Neural cell (in vitro differentiated cells): Measurements from ENCODE around the gene GH1. TPM values are rescaled to one million over a fixed set of nuclear protein-coding genes. Genes with fewer than 3 reads are reported as not detected.

ENCODE experiments used
- H2AFZ ChIP-seq: fragments of 200-600, 300-800 bp; sonication (generic), shearing (Covaris generic); 2 replicates; pipeline ENCODE4 v1.6.0; 2014; ENCODE audit warnings: low read depth, mild to moderate bottlenecking, antibody characterized with exemption, low read length, moderate library complexity
- H3F3A ChIP-seq: fragments of 200-600 bp; shearing (Covaris generic); 2 replicates; pipeline ENCODE4 v1.6.1; 2016; ENCODE audit warnings: mild to moderate bottlenecking, moderate library complexity, mixed read lengths, antibody characterized with exemption, low read length; ENCODE audit not compliant: insufficient read depth, poor library complexity, severe bottlenecking
- H3K27ac ChIP-seq: fragments of 200-600, 300-800 bp; sonication (generic), shearing (Covaris generic); 2 replicates; pipeline ENCODE4 v1.5.1; 2014; ENCODE audit warnings: mild to moderate bottlenecking, low read length, moderate library complexity
- H3K27me3 ChIP-seq: fragments of 300-800, 200-600 bp; sonication (generic), shearing (Covaris generic); 2 replicates; pipeline ENCODE4 v1.6.0; 2014; ENCODE audit warnings: mild to moderate bottlenecking, low read depth, low read length, moderate library complexity; ENCODE audit not compliant: insufficient read depth
- H3K36me3 ChIP-seq: fragments of 300-800, 200-600 bp; sonication (generic), shearing (Covaris generic); 2 replicates; pipeline ENCODE4 v1.5.1; 2014; ENCODE audit warnings: mild to moderate bottlenecking, antibody characterized with exemption, low read length, moderate library complexity; ENCODE audit not compliant: insufficient read depth
- H3K4me2 ChIP-seq: fragments of 300-800, 200-600 bp; sonication (generic), shearing (Covaris generic); 2 replicates; pipeline ENCODE4 v1.6.0; 2014; ENCODE audit warnings: mild to moderate bottlenecking, low read length
- H3K4me3 ChIP-seq: fragments of 300-800, 200-600 bp; sonication (generic), shearing (Covaris generic); 2 replicates; pipeline ENCODE4 v1.5.1; 2014; ENCODE audit warnings: mild to moderate bottlenecking, low read length, moderate library complexity
- H3K79me2 ChIP-seq: fragments of 200-600 bp; shearing (Covaris generic); replicated peaks from 2 replicates; pipeline ENCODE4 v1.6.0; 2014; ENCODE audit warnings: mild to moderate bottlenecking, low read length, moderate library complexity; ENCODE audit not compliant: insufficient read depth
- H3K9ac ChIP-seq: fragments of 300-800, 200-600 bp; sonication (generic), shearing (Covaris generic); 2 replicates; pipeline ENCODE4 v1.6.1; 2016; ENCODE audit warnings: mild to moderate bottlenecking, low read length, mixed read lengths
- H3K9me2 ChIP-seq: fragments of 200-600 bp; shearing (Covaris generic); 2 replicates; pipeline ENCODE4 v1.6.1; 2016; ENCODE audit warnings: mild to moderate bottlenecking, low read length, mixed read lengths; ENCODE audit not compliant: insufficient read depth
- H3K9me3 ChIP-seq: fragments of 200-600, 300-800 bp; sonication (generic), shearing (Covaris generic); 2 replicates; pipeline ENCODE4 v1.6.1; 2016; ENCODE audit warnings: mild to moderate bottlenecking, mixed run types, low read length, moderate library complexity, mixed read lengths
- H4K20me1 ChIP-seq: fragments of 200-600 bp; shearing (Covaris generic); 2 replicates; pipeline ENCODE4 v1.6.1; 2016; ENCODE audit warnings: mild to moderate bottlenecking, mixed run types; ENCODE audit not compliant: insufficient read depth
- EP300 ChIP-seq: fragments of 450-650 bp; conservative IDR thresholded peaks from 2 replicates; pipeline ENCODE4 v1.6.1; 2014; ENCODE audit warnings: antibody characterized with exemption, mild to moderate bottlenecking, moderate library complexity; ENCODE audit not compliant: poor library complexity, severe bottlenecking
- EZH2 ChIP-seq: fragments of 200-600, 300-800 bp; shearing (Covaris generic), sonication (generic); IDR thresholded peaks from 2 replicates; pipeline ENCODE4 v1.6.1; 2014; ENCODE audit warnings: antibody characterized with exemption, low read length, borderline replicate concordance, mild to moderate bottlenecking; ENCODE audit not compliant: insufficient read depth, poor library complexity, severe bottlenecking
- MXI1 ChIP-seq: fragments of 450-650 bp; conservative IDR thresholded peaks from 2 replicates; pipeline ENCODE4 v1.6.1; 2014; ENCODE audit warnings: antibody characterized with exemption, mild to moderate bottlenecking; ENCODE audit not compliant: poor library complexity, severe bottlenecking
- POLR2AphosphoS5 ChIP-seq: IDR thresholded peaks from 2 replicates; pipeline ENCODE4 v1.6.1; 2012
- RAD21 ChIP-seq: fragments of 450-650 bp; conservative IDR thresholded peaks from 2 replicates; pipeline ENCODE4 v1.6.1; 2014; ENCODE audit warnings: antibody characterized with exemption, mild to moderate bottlenecking, moderate library complexity
- SMC3 ChIP-seq: fragments of 450-650 bp; conservative IDR thresholded peaks from 2 replicates; pipeline ENCODE4 v1.6.1; 2014; ENCODE audit warnings: antibody characterized with exemption, mild to moderate bottlenecking, moderate library complexity; ENCODE audit not compliant: poor library complexity
- TAF1 ChIP-seq: IDR thresholded peaks from 2 replicates; pipeline ENCODE4 v1.6.1; 2012; ENCODE audit warnings: low read depth
- polyA plus RNA-seq: library from polyadenylated mRNA; depleted of rRNA; stranded (reverse); fragments of >200 nt; gene quantifications from 2 replicates; pipeline ENCODE4 v1.2.3, GENCODE V29; 2014
- TF ChIP-seq, protein P1 (sequence below): IDR thresholded peaks from 2 replicates; pipeline ENCODE4 v1.6.1; 2012; ENCODE audit warnings: borderline replicate concordance
- TF ChIP-seq, protein P2 (sequence below): fragments of 450-650 bp; IDR thresholded peaks from 2 replicates; pipeline ENCODE4 v1.5.1; 2014; ENCODE audit warnings: antibody characterized with exemption, mild to moderate bottlenecking, moderate library complexity; ENCODE audit not compliant: poor library complexity, severe bottlenecking

Gene GH1
- polyA plus RNA-seq, 1 donor from 2014 or later: not detected

DNA sequence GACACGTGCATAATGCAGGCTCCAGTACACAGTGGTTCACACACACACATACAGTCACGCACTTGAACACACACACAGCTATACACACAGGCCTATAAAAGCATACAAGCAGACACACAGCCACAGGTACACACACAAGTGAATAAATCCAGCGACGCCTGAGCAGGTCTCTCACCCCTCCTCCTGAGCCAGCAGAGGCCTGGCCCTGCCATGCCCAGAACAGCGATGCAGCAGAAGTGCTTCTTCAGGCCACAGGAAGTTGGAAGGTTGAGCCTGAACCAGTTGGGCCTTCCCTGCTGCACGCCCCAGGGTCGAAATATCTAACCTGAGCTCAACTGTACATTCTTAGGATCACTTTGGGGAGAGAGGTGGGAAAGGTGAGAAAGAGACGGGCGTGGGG, 20.8 kb upstream of the GH1 start:
- no peaks in the 10 kb centered on the region for H3K79me2 ChIP-seq
- no peaks in the 10 kb centered on the region for H3K9me2 ChIP-seq
- H4K20me1 ChIP-seq: no peaks in the 10 kb centered on the region
- no peak overlapping the region for H3K4me3 ChIP-seq
- H3K9me3 ChIP-seq: peaks cover 3% of the 10 kb centered on the region
- H3K4me2 ChIP-seq: no peak overlapping the region
- H3K9ac ChIP-seq: no peak overlapping the region
- no peaks in the 10 kb centered on the region for H3K27me3 ChIP-seq
- no peaks in the 10 kb centered on the region for H3K36me3 ChIP-seq
- TF ChIP-seq TAF1 (no peak), POLR2AphosphoS5 (no peak), SMC3 (no peak), MXI1 (no peak), EP300 (no peak)
- TF ChIP-seq, protein P1, sequence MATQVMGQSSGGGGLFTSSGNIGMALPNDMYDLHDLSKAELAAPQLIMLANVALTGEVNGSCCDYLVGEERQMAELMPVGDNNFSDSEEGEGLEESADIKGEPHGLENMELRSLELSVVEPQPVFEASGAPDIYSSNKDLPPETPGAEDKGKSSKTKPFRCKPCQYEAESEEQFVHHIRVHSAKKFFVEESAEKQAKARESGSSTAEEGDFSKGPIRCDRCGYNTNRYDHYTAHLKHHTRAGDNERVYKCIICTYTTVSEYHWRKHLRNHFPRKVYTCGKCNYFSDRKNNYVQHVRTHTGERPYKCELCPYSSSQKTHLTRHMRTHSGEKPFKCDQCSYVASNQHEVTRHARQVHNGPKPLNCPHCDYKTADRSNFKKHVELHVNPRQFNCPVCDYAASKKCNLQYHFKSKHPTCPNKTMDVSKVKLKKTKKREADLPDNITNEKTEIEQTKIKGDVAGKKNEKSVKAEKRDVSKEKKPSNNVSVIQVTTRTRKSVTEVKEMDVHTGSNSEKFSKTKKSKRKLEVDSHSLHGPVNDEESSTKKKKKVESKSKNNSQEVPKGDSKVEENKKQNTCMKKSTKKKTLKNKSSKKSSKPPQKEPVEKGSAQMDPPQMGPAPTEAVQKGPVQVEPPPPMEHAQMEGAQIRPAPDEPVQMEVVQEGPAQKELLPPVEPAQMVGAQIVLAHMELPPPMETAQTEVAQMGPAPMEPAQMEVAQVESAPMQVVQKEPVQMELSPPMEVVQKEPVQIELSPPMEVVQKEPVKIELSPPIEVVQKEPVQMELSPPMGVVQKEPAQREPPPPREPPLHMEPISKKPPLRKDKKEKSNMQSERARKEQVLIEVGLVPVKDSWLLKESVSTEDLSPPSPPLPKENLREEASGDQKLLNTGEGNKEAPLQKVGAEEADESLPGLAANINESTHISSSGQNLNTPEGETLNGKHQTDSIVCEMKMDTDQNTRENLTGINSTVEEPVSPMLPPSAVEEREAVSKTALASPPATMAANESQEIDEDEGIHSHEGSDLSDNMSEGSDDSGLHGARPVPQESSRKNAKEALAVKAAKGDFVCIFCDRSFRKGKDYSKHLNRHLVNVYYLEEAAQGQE: no peak
- TF ChIP-seq, protein P2, sequence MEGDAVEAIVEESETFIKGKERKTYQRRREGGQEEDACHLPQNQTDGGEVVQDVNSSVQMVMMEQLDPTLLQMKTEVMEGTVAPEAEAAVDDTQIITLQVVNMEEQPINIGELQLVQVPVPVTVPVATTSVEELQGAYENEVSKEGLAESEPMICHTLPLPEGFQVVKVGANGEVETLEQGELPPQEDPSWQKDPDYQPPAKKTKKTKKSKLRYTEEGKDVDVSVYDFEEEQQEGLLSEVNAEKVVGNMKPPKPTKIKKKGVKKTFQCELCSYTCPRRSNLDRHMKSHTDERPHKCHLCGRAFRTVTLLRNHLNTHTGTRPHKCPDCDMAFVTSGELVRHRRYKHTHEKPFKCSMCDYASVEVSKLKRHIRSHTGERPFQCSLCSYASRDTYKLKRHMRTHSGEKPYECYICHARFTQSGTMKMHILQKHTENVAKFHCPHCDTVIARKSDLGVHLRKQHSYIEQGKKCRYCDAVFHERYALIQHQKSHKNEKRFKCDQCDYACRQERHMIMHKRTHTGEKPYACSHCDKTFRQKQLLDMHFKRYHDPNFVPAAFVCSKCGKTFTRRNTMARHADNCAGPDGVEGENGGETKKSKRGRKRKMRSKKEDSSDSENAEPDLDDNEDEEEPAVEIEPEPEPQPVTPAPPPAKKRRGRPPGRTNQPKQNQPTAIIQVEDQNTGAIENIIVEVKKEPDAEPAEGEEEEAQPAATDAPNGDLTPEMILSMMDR: no peak
- H3F3A ChIP-seq: no peaks in the 10 kb centered on the region
- no peak overlapping the region for H2AFZ ChIP-seq
- H3K27ac ChIP-seq: no peak overlapping the region

DNA sequence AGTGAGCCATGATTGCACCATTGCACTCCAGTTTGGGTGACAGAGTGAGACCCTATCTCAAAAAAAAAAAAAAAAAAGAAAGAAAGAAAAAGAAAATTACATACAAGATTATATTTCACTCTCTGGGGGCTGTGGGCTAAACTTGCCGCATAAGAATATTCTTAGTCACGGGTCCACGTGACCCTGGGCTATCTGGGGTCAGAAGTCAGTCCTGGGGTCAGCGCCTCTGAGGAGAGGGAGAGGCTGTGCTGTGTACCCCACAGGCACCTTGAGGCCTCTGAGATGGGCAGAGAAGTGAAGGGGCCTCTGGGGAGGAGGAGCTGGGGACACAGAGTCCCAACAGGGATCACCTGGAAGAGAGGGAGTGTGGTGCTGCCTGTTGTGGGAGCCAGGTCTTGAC, 19.3 kb upstream of the GH1 start:
- Histone ChIP-seq H3K9me2 (no peaks in the 10 kb centered on the region), H3K4me2 (no peak overlapping the region)

More for the DNA sequence above, 19.3 kb upstream of the GH1 start:
- H3K9ac ChIP-seq: no peak overlapping the region
- no peak overlapping the region for H3K4me3 ChIP-seq
- H4K20me1 ChIP-seq: no peaks in the 10 kb centered on the region
- TF ChIP-seq SMC3: no peak
- TF ChIP-seq TAF1: no peak
- TF ChIP-seq, protein P2: no peak
- TF ChIP-seq RAD21: no peak
- no peak for TF ChIP-seq POLR2AphosphoS5
- TF ChIP-seq, protein P1: no peak
- TF ChIP-seq EZH2: no peak
- TF ChIP-seq EP300: no peak
- H3K79me2 ChIP-seq: no peaks in the 10 kb centered on the region
- H3K36me3 ChIP-seq: no peaks in the 10 kb centered on the region
- H3K27me3 ChIP-seq: no peaks in the 10 kb centered on the region
- H3K9me3 ChIP-seq: peaks cover 3% of the 10 kb centered on the region
- H3F3A ChIP-seq: no peaks in the 10 kb centered on the region
- no peak overlapping the region for H3K27ac ChIP-seq
- no peak overlapping the region for H2AFZ ChIP-seq
